GM18868 (cell line): ENCODE results near the gene TEX14.
"Not testable (repeated sequence)": the region's sequence is repeated elsewhere in the genome, so short reads cannot be mapped to it uniquely, and the experiment has no call there.

Experiments
- ATAC-seq: cut with Tn5 transposase; IDR thresholded peaks from one replicate; pipeline ENCODE4 v1.9.1; 2021; ENCODE audit warnings: mild to moderate bottlenecking, moderate library complexity; ENCODE audit not compliant: unreplicated experiment

The TEX14 gene

DNA sequence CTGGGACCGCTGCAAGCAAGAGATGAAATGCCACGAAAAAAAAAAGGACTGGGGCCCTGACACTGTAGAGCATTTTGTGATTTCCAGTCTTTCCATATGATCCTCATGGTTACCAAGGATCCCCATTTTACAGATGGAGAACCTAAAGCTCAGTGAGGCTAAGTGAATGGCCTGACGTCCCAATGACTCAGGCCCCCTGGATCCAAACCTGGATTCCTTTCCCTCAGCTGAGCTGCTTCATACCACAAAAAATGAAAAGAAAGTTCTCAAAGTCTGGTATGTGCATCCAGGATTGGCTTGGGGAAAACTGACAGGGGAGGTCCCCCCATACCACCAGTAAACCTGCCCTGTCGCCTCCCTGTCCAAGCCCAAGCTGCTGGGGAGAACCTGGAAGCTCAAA is 80.5 kb downstream of the TEX14 start:
- no peak for ATAC-seq

- ATAC-seq, result no peak
These were observed 84.9 kb downstream of the TEX14 start for GRCh38 chr17:58606934-58607333.

- ATAC-seq, result no peak
These were observed 85.9 kb downstream of the TEX14 start for GRCh38 chr17:58605986-58606385.

GRCh38 chr17:58605470-58605869 is 86.4 kb downstream of the TEX14 start:
- ATAC-seq, result no peak

GRCh38 chr17:58601976-58602375 is 89.9 kb downstream of the TEX14 start:
- ATAC-seq, result no peak

DNA sequence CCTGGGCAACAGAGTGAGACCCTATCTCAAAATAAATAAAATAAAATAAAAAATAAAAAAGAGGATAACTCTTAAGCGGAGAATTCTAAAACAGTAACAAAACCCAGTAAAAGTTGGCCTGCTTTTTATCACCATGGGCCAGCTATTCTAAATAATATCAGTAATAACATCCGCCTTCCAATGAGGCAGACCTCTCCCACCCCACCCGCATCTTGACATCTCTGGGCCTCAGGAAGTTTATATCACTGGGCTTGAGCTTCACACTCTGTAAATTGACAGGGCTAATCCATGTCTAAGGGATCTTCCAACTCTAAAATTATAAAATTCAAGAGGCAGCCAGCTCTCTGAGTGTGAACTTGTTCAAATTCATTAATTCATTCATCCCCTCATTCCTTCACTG is 94.5 kb downstream of the TEX14 start:
- no peak for ATAC-seq

- ATAC-seq, result no peak
These were observed 96.6 kb downstream of the TEX14 start for GRCh38 chr17:58595194-58595792.

GRCh38 chr17:58593123-58593522 is 98.7 kb downstream of the TEX14 start:
- no peak for ATAC-seq

GRCh38 chr17:58591455-58591854 is 100.4 kb downstream of the TEX14 start:
- no peak for ATAC-seq

GRCh38 chr17:58590377-58590776 is 101.5 kb downstream of the TEX14 start:
- ATAC-seq, result no peak

DNA sequence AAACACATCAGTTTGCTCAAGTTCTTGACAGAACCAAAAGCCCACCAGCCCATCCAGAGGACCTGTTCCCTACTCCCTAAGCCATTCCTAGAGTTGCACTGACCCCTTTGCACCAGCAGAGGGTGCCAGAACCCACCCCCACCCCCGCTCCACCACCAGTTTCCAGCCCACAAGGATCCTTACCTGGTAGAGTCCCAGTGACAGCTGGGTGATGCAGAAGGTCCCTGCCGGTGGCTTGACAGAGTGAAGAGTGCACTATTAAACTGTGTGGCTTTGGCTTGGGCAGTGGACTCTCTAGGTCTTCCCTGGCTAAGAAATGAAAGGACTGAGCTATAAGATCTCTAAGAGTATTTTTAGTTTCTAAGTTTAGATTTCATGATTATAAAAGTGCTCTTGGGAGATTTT is 104.1 kb downstream of the TEX14 start:
- ATAC-seq, result no peak

GRCh38 chr17:58586009-58586644 is 105.7 kb downstream of the TEX14 start:
- ATAC-seq, result no peak

GRCh38 chr17:58585554-58585953 is 106.3 kb downstream of the TEX14 start:
- no peak for ATAC-seq

DNA sequence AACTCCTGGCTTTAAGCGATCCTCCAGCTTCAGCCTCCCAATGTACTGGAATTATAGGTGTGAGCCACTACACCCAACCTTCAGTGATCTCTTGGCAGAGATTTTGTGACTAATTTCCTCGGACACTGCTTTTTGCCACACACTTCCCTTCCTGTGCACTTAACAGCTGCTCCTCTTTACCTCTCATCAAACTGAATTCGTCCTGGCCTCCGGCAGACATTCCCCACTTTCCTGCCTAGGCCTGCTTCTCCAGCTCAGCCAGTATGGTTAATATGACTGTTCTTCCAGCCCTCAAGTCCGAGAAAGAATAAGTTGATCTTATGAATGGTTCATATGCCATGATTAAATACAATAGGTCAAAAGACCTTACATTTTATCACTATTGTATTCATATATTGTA is 108.4 kb downstream of the TEX14 start:
- ATAC-seq, result no peak

- ATAC-seq, result not testable (repeated sequence)
These were observed 109.1 kb downstream of the TEX14 start for GRCh38 chr17:58582718-58583117.

DNA sequence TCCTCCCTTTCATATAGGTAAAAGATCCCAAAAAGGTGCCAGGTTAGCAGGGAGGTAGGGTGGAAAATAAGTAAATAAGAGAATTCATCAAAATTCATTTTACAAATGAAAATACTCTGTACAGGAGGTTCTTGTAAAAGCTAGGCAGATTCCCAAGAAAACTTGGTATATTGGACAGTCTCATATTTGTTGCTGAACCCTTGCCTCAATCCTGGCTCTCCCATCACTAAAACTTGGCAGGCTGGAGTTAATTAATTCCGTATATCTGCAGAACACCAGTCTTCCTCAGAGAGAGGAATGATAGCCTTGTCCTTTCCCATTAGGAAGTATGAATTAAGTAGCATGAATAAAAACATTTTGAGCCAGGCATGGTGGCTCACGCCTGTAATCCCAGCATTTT is 111.2 kb downstream of the TEX14 start:
- ATAC-seq, result no peak

DNA sequence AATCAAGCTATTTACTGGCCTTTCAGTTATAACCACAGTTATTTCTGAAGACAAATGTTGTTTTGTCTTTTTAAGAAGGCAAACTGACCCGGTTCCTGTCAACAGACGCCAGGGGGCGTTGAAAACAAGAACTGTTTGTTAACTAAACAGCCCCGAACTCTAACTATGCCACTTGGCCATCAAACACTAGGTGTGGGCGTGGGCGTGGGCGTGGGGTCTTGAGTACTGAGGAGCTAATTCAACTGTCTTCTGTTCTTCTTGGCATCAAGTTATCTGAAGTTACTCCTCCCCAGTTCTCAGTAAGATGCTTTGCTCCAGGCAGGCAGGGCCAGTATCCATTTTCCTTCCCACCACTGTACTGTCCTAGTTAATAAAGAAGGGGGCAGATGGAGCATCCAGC is 114.1 kb downstream of the TEX14 start:
- no peak for ATAC-seq

DNA sequence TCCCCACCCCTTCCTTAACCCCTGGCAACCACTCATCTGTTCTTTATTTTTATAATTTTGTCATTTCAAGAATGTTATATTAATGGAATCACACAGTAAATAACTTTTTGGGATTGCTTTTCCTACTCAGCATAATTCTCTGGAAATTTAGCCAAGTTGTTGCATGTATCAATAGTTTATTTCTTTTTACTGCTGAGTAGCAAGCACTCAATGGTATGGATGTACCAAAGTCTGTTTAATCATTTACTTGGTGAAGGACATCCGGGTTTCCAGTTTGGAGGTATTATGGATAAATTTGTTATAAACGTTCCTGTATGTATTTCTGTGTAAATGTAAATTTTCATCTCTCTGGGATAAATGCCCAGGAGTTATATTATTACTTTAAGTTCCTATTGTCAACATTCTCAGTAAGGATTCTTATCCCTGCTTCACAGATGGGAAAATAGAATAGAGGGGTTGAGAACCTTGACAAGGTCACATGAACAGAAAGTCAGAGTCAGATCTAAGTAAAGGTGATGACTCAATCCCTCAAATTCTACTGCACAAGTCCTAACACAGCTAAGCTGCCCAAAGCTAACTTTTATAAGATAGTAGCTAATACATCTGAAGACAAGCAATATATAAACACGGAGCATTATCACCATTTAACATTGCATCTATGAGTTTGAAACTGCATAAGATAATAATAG is 115.0 kb downstream of the TEX14 start:
- ATAC-seq, result no peak

DNA sequence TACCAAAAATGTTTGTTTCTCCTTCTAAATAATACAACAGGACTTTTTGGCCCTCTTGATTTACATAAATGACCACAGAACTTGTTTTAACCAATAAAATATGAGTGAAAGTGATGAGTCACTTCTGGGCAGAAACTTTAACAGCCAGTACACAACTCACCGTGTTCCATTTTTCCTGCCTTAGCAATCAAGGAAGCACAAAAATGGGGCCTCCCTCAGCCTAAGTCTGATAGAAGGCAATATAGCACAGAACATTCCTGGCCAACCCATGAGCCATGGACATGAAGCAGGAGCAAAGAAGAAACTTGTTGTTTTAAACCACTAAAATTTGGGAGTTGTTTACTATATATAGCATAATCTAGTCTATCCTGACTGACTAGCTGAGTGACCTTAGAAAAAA is 116.3 kb downstream of the TEX14 start:
- no peak for ATAC-seq

DNA sequence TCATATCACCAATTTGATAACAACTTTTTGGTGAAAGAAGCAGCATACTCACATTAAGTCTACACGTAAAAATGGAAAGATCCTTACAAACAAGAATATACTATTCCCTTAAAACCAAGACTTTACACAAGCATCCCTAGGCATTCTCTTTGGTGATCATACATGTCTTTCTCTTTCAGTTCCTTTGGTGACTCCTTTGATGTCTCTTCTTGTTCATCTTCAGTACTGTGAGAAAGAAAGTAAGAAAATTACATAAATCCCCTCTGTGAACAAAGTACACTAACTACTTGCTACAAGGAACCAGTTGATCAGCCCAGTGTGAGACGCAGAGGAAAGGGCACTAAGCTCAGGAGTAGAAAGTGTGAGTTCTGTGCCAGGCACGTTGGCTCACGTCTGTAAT is 117.8 kb downstream of the TEX14 start:
- no peak for ATAC-seq

- no peak for ATAC-seq
These were observed 119.0 kb downstream of the TEX14 start for GRCh38 chr17:58572846-58573245.

GRCh38 chr17:58570758-58571157 is 121.1 kb downstream of the TEX14 start:
- no peak for ATAC-seq
